IMR-90 (cell line): ENCODE measurements around the gene UNK. TPM values are rescaled to one million over a fixed set of nuclear protein-coding genes. Genes with fewer than 3 reads are reported as not detected.
"Not testable (repeated sequence)": the region's sequence is repeated elsewhere in the genome, so short reads cannot be mapped to it uniquely, and the experiment has no call there.

Experiments
- ATAC-seq: fragments of 200-7000 bp; cut with Tn5 transposase; 2 replicates; pipeline ENCODE4 v1.9.1; 2020; ENCODE audit warnings: low read depth, mild to moderate bottlenecking, moderate library complexity
- BruUV-seq: library from RNA; stranded (reverse); fragments of 400-500 nt; replicated peaks from 2 replicates; lab custom pipeline; 2021; lab: Mats Ljungman, UMichigan
- CTCF ChIA-PET: fragments of 300-600 bp; formaldehyde crosslinking; extraction: SDS; loops from one replicate; lab custom pipeline; 2021; ENCODE audit warnings: antibody characterized with exemption; lab: Yijun Ruan, JAX
- POLR2A ChIA-PET: fragments of 300-600 bp; sonication (Branson Sonifier 250); formaldehyde crosslinking; loops from one replicate; lab custom pipeline; 2022; ENCODE audit warnings: antibody characterized with exemption; ENCODE audit not compliant: unreplicated experiment; lab: Charles Lee
- DNase-seq: peaks from one replicate; pipeline ENCODE4 v3.0.0; 2013
- H2AFZ ChIP-seq: replicated peaks from 2 replicates; pipeline ENCODE3; 2013; ENCODE audit warnings: low read length, mild to moderate bottlenecking; ENCODE audit not compliant: poor library complexity
- H2AK5ac ChIP-seq: 2 replicates; pipeline ENCODE4 v1.6.1; 2013; ENCODE audit warnings: low read depth, low read length, inconsistent platforms
- H2AK9ac ChIP-seq: replicated peaks from 2 replicates; pipeline ENCODE3; 2013; ENCODE audit warnings: mild to moderate bottlenecking, low read depth, low read length, moderate library complexity; ENCODE audit not compliant: poor library complexity
- H2BK120ac ChIP-seq: 2 replicates; pipeline ENCODE4 v1.6.1; 2013; ENCODE audit warnings: low read depth, low read length, inconsistent platforms
- H2BK15ac ChIP-seq: 3 replicates; pipeline ENCODE4 v1.6.1; 2013; ENCODE audit warnings: low read depth, low read length, inconsistent platforms
- H2BK20ac ChIP-seq: 2 replicates; pipeline ENCODE4 v1.6.1; 2013; ENCODE audit warnings: low read depth, mild to moderate bottlenecking, inconsistent platforms, low read length, moderate library complexity
- H2BK5ac ChIP-seq: 2 replicates; pipeline ENCODE4 v1.6.1; 2013; ENCODE audit warnings: mild to moderate bottlenecking, low read depth, low read length, inconsistent platforms; ENCODE audit not compliant: poor library complexity, severe bottlenecking
- H3K14ac ChIP-seq: replicated peaks from 2 replicates; pipeline ENCODE4 v1.6.1; 2013; ENCODE audit warnings: low read depth, low read length, inconsistent platforms
- H3K18ac ChIP-seq: 2 replicates; pipeline ENCODE4 v1.6.1; 2013; ENCODE audit warnings: low read depth, low read length, control low read depth
- H3K23ac ChIP-seq: 2 replicates; pipeline ENCODE4 v1.6.1; 2013; ENCODE audit warnings: low read depth, low read length, inconsistent platforms
- H3K27ac ChIP-seq: 2 replicates; pipeline ENCODE4 v1.5.1; 2013; ENCODE audit warnings: mild to moderate bottlenecking, control low read depth, low read length; ENCODE audit not compliant: insufficient read depth
- H3K27me3 ChIP-seq: 2 replicates; pipeline ENCODE4 v1.6.1; 2013; ENCODE audit warnings: low read length; ENCODE audit not compliant: control insufficient read depth, insufficient read depth
- H3K36me3 ChIP-seq: 2 replicates; pipeline ENCODE4 v1.6.1; 2013; ENCODE audit warnings: low read length, mixed read lengths; ENCODE audit not compliant: control insufficient read depth, insufficient read depth
- H3K4ac ChIP-seq: 2 replicates; pipeline ENCODE4 v1.6.1; 2013; ENCODE audit warnings: low read depth, low read length, inconsistent platforms
- H3K4me1 ChIP-seq: 2 replicates; pipeline ENCODE4 v1.6.1; 2013; ENCODE audit warnings: low read length, mixed read lengths; ENCODE audit not compliant: control insufficient read depth, insufficient read depth
- H3K4me2 ChIP-seq: 2 replicates; pipeline ENCODE4 v1.6.1; 2013; ENCODE audit warnings: low read depth, mild to moderate bottlenecking, control low read depth, low read length, moderate library complexity
- H3K4me3 ChIP-seq: 2 replicates; pipeline ENCODE4 v1.5.1; 2013; ENCODE audit warnings: low read depth, mild to moderate bottlenecking, control low read depth, low read length, moderate library complexity; ENCODE audit not compliant: insufficient read depth
- H3K56ac ChIP-seq: 2 replicates; pipeline ENCODE4 v1.6.1; 2013; ENCODE audit warnings: low read length, inconsistent platforms; ENCODE audit not compliant: insufficient read depth; ENCODE audit errors: extremely low read depth
- H3K79me1 ChIP-seq, 2 experiments: 2 replicates each; pipeline ENCODE4 v1.6.1; 2013; ENCODE audit warnings: low read length in 2 of 2, inconsistent platforms in 1 of 2, low read depth in 1 of 2
- H3K9ac ChIP-seq: 2 replicates; pipeline ENCODE4 v1.6.1; 2013; ENCODE audit warnings: low read depth, low read length, control low read depth
- H3K9me1 ChIP-seq: 2 replicates; pipeline ENCODE4 v1.6.1; 2013; ENCODE audit warnings: low read length, inconsistent platforms; ENCODE audit not compliant: insufficient read depth
- H3K9me3 ChIP-seq: 2 replicates; pipeline ENCODE4 v1.6.1; 2013; ENCODE audit warnings: low read length; ENCODE audit not compliant: control insufficient read depth, insufficient read depth
- H4K20me1 ChIP-seq: 2 replicates; pipeline ENCODE4 v1.6.1; 2013; ENCODE audit warnings: low read length, inconsistent platforms; ENCODE audit not compliant: insufficient read depth
- H4K5ac ChIP-seq: 2 replicates; pipeline ENCODE4 v1.6.1; 2013; ENCODE audit warnings: mild to moderate bottlenecking, low read depth, low read length, control low read depth
- H4K8ac ChIP-seq, 2 experiments: 2 replicates each; pipeline ENCODE4 v1.6.1; 2013; ENCODE audit warnings: low read depth in 2 of 2, low read length in 2 of 2, control low read depth in 1 of 2, inconsistent platforms in 1 of 2
- H4K91ac ChIP-seq: 2 replicates; pipeline ENCODE4 v1.6.1; 2013; ENCODE audit warnings: low read depth, low read length, inconsistent platforms; ENCODE audit not compliant: insufficient read depth
- WGBS, 2 experiments: methylation state at CpG; one replicate each; pipeline versions ENCODE4 v1.1.5 to v1.1.7; 2013; ENCODE audit warnings: missing lambda C conversion rate in 2 of 2; ENCODE audit not compliant: insufficient read length in 1 of 2; ENCODE audit errors: extremely low coverage in 2 of 2; 5-methylcytosine and 5-hydroxymethylcytosine counted together
- dilution Hi-C: fragments of 300-500 bp; cut with HindIII; formaldehyde crosslinking; loops from one replicate; pipeline ENCODE4 v1.14.3; 2018; ENCODE audit warnings: low sequenced_read_pairs; ENCODE audit not compliant: unreplicated experiment
- in situ Hi-C: fragments of 300-500 bp; cut with MboI; formaldehyde crosslinking; loops from 3 replicates; pipeline ENCODE4 v1.14.3; 2019; ENCODE audit warnings: low sequenced_read_pairs, inconsistent platforms, mixed read lengths
- intact Hi-C: fragments of 100-400 bp; cut with micrococcal nuclease; formaldehyde crosslinking; loops from 2 replicates; pipeline ENCODE4 v1.10.0; 2022
- polyA plus RNA-seq, 3 experiments: library from polyadenylated mRNA; depleted of rRNA; stranded (reverse); fragments of >200 nt; gene quantifications; 2 replicates each; pipeline ENCODE4 v1.2.3, GENCODE V29; 2012; ENCODE audit warnings: low replicate concordance in 1 of 3
- total RNA-seq: library from RNA; depleted of rRNA; stranded (reverse); fragments of >200 nt; gene quantifications from 2 replicates; pipeline ENCODE4 v1.2.3, GENCODE V29; 2012

Gene UNK
- total and polyA plus RNA-seq, 2 of the 4 experiments (the other 2 are of a cell fraction): 15.4 to 17.3 TPM

DNA sequence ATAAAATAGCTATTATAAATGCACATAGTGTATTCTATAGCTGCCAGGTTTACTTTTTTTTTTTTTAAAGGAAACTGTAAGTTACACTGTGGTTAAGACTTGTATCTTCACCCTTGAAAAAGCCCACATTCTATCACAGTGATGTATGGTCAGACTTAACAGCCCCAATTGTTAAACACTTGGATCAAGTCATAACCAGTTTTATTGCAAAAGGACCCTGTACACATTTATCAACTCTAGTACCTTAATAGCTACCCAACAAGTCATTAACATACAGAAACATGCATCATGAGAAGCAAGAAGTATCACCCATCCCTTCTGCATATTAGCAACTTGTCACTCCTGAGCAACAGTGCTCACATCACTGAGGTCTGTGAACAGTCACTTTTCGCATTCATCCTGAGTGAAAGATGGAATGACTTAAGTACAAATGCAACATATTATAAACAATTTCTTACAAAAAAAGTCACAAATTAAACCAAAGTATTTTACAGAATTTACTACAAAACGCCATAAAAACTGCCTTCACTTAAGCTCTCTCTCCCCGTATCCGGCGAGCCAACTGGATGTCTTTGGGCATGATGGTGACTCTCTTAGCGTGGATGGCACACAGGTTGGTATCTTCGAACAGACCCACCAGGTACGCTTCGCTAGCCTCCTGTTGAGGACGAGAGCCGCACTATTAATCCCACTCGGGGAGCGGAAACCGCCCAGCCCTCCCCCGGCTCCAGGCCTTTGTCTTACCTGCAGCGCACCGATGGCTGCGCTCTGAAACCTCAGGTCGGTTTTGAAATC lies 6.3 kb upstream of the UNK start:
- peaks cover 10 to 35% of the 10 kb centered on the region in 2 experiments for H3K79me1 ChIP-seq
- H3K9me3 ChIP-seq, H2BK5ac ChIP-seq, dilution Hi-C loops, H3K18ac ChIP-seq, ATAC-seq, H2AK5ac ChIP-seq, H2BK15ac ChIP-seq, H3K4me1 ChIP-seq, H2BK120ac ChIP-seq, intact Hi-C loops, DNase-seq, in situ Hi-C loops, H4K5ac ChIP-seq, H3K56ac ChIP-seq, H4K8ac ChIP-seq, H2AFZ ChIP-seq, H3K27me3 ChIP-seq, H2BK20ac ChIP-seq: not testable (repeated sequence)
- H4K20me1 ChIP-seq: peaks cover 55% of the 10 kb centered on the region
- H3K4me3 ChIP-seq: peak overlapping the region; percentile 62
- peaks cover 15% of the 10 kb centered on the region for H3K9me1 ChIP-seq
- 0% methylated on average over 14 of the region's 19 CpGs; no CpG with 5 or more reads in 1 of the 2 experiments for WGBS, 2 experiments
- peak overlapping the region; percentile 33; the same call in 1 of the 2 replicates for H3K14ac ChIP-seq
- H4K91ac ChIP-seq: 0 out of 2 replicates have a peak overlapping the region, but pooled peaks have one; percentile 5
- H3K23ac ChIP-seq: peak overlapping the region; percentile 58; the same call in 1 of the 2 replicates
- peak overlapping the region; percentile 86 for H3K4me2 ChIP-seq
- peak overlapping the region; percentile 86; the same call in 1 of the 2 replicates for H3K27ac ChIP-seq
- peak overlapping the region; percentile 70 for H2AK9ac ChIP-seq
- BruUV-seq: TSS peak; percentile 66
- ChIA-PET POLR2A (interaction anchor here (0.7 kb wide), 1 partner anchor 36 kb away, joined by 3 read pairs; no protein-coding TSS in a partner anchor), CTCF (interaction anchor here (0.6 to 1.8 kb wide), 2 partner anchors 13 to 398 kb away, joined by 3 to 5 read pairs; partner anchors contain the start of gene GALK1)
- peak overlapping the region; percentile 80 for H3K9ac ChIP-seq
- peak overlapping the region; percentile 3; the same call in 1 of the 2 replicates for H3K4ac ChIP-seq
- H3K36me3 ChIP-seq: peaks cover 23% of the 10 kb centered on the region
